GM23338 (cell line): ENCODE data around the gene MRGPRE. TPM values are rescaled to one million over a fixed set of nuclear protein-coding genes. Genes with fewer than 3 reads are reported as not detected.
A peak's percentile ranks its signal among the peaks of the same experiment; 100 is the strongest.

Experiments used
- ATAC-seq: fragments of 200-7000 bp; cut with Tn5 transposase; 3 replicates; pipeline ENCODE4 v1.9.1; 2020
- DNase-seq: peaks from one replicate; pipeline ENCODE4 v3.0.0-alpha.2; 2015; ENCODE audit warnings: low spot score
- H2AFZ ChIP-seq: fragments of 200-600 bp; sonication (generic); 2 replicates; pipeline ENCODE4 v1.8.0; 2016; ENCODE audit warnings: antibody characterized with exemption, mild to moderate bottlenecking, moderate library complexity
- H3F3A ChIP-seq: fragments of 200-600 bp; sonication (generic); replicated peaks from 2 replicates; pipeline ENCODE4 v1.8.0; 2017; ENCODE audit warnings: antibody characterized with exemption, mixed run types, low read depth
- H3K27ac ChIP-seq: fragments of 200-600 bp; sonication (generic); 2 replicates; pipeline ENCODE4 v1.6.1; 2016; ENCODE audit warnings: low read depth
- H3K27me3 ChIP-seq: fragments of 200-600 bp; sonication (generic); 2 replicates; pipeline ENCODE4 v1.8.0; 2016; ENCODE audit warnings: mild to moderate bottlenecking, mixed run types, moderate library complexity; ENCODE audit not compliant: insufficient read depth
- H3K36me3 ChIP-seq: fragments of 200-600 bp; sonication (generic); 2 replicates; pipeline ENCODE4 v1.8.0; 2016; ENCODE audit warnings: mild to moderate bottlenecking; ENCODE audit not compliant: insufficient read depth
- H3K4me1 ChIP-seq: fragments of 200-600 bp; sonication (generic); 2 replicates; pipeline ENCODE4 v1.8.0; 2016; ENCODE audit warnings: mild to moderate bottlenecking, moderate library complexity; ENCODE audit not compliant: insufficient read depth
- H3K4me2 ChIP-seq: fragments of 200-600 bp; sonication (generic); 2 replicates; pipeline ENCODE4 v1.7.1; 2017; ENCODE audit warnings: mixed run types
- H3K4me3 ChIP-seq: fragments of 200-600 bp; sonication (generic); 2 replicates; pipeline ENCODE4 v1.6.1; 2016; ENCODE audit warnings: mixed run types
- H3K79me2 ChIP-seq: fragments of 200-600 bp; sonication (generic); replicated peaks from 2 replicates; pipeline ENCODE4 v1.8.0; 2017; ENCODE audit warnings: mild to moderate bottlenecking; ENCODE audit not compliant: insufficient read depth
- H3K9me2 ChIP-seq: fragments of 200-600 bp; sonication (generic); 2 replicates; pipeline ENCODE4 v1.8.0; 2017; ENCODE audit not compliant: insufficient read depth
- H4K20me1 ChIP-seq: fragments of 200-600 bp; sonication (generic); replicated peaks from 2 replicates; pipeline ENCODE4 v1.8.0; 2017; ENCODE audit warnings: mild to moderate bottlenecking; ENCODE audit not compliant: insufficient read depth
- H3K27ac Mint-ChIP-seq: 2 replicates; pipeline ENCODE4 v1.8.0; 2020; ENCODE audit warnings: inconsistent platforms, mild to moderate bottlenecking, moderate library complexity, mixed read lengths
- H3K27me3 Mint-ChIP-seq: 3 replicates; pipeline ENCODE4 v1.8.0; 2022; ENCODE audit warnings: low read depth, mild to moderate bottlenecking, moderate library complexity, mixed read lengths, inconsistent platforms; ENCODE audit not compliant: insufficient read depth, poor library complexity
- H3K36me3 Mint-ChIP-seq: 3 replicates; pipeline ENCODE4 v1.8.0; 2021; ENCODE audit warnings: low read depth, mild to moderate bottlenecking, inconsistent platforms, moderate library complexity, mixed read lengths
- H3K4me1 Mint-ChIP-seq: 3 replicates; pipeline ENCODE4 v1.8.0; 2020; ENCODE audit warnings: mild to moderate bottlenecking, inconsistent platforms, mixed read lengths
- H3K4me3 Mint-ChIP-seq: 3 replicates; pipeline ENCODE4 v1.8.0; 2021; ENCODE audit warnings: moderate library complexity, mild to moderate bottlenecking, inconsistent platforms, mixed read lengths
- H3K9me3 Mint-ChIP-seq: 3 replicates; pipeline ENCODE4 v1.8.0; 2020; ENCODE audit warnings: moderate library complexity, mild to moderate bottlenecking, inconsistent platforms, mixed read lengths
- EZH2 ChIP-seq: fragments of 200-600 bp; sonication (generic); IDR thresholded peaks from one replicate; pipeline ENCODE4 v1.8.0; 2017; ENCODE audit warnings: antibody characterized with exemption, mild to moderate bottlenecking, low read depth; ENCODE audit not compliant: unreplicated experiment
- EZH2phosphoT487 ChIP-seq: fragments of 200-600 bp; sonication (generic); IDR thresholded peaks from one replicate; pipeline ENCODE4 v1.8.1; 2018; ENCODE audit warnings: antibody characterized with exemption; ENCODE audit not compliant: unreplicated experiment
- JUNB ChIP-seq: IDR thresholded peaks from one replicate; pipeline ENCODE4 v1.6.1; 2016; ENCODE audit warnings: antibody characterized with exemption; ENCODE audit not compliant: unreplicated experiment
- NANOG ChIP-seq: IDR thresholded peaks from 2 replicates; pipeline ENCODE4 v1.6.1; 2016; ENCODE audit warnings: antibody characterized with exemption, borderline replicate concordance
- STAT1 ChIP-seq: IDR thresholded peaks from one replicate; pipeline ENCODE4 v1.6.1; 2016; ENCODE audit warnings: antibody characterized with exemption; ENCODE audit not compliant: unreplicated experiment
- ZNF462 ChIP-seq: fragments of 250-450 bp; sonication (Bioruptor Pico); IDR thresholded peaks from 2 replicates; pipeline ENCODE4 v1.5.0; 2020; ENCODE audit warnings: mild to moderate bottlenecking, moderate library complexity
- polyA plus RNA-seq: library from polyadenylated mRNA; unstranded; fragments of >200 nt; fragmentation: Nextera tagmentation; extraction: Ambion mirVana; gene quantifications from 2 replicates; pipeline ENCODE4 v1.2.1, GENCODE V29; 2016
- total RNA-seq: library from RNA; depleted of rRNA; stranded (reverse); fragments of >200 nt; shearing (Covaris generic); gene quantifications from 2 replicates; pipeline ENCODE4 v1.2.3, GENCODE V29; 2014
- TF ChIP-seq, protein P1 (sequence below), 2 experiments: fragments of 200-600 bp in 1 of 2; sonication (generic) in 1 of 2; conservative IDR thresholded peaks; 2 replicates each; pipeline versions ENCODE4 v1.5.1 to v1.6.1; 2016 to 2017; ENCODE audit warnings: antibody characterized with exemption in 2 of 2, low read depth in 2 of 2, mild to moderate bottlenecking in 2 of 2, moderate library complexity in 1 of 2
- TF ChIP-seq, protein P2 (sequence below): IDR thresholded peaks from one replicate; pipeline ENCODE4 v1.6.1; 2018; ENCODE audit warnings: antibody characterized with exemption; ENCODE audit not compliant: unreplicated experiment

Gene MRGPRE
- total and polyA plus RNA-seq, 2 experiments from 2014 or later: not detected

GRCh38 chr11:3224401-3225057 is 7.7 kb downstream of the MRGPRE start:
- Mint-ChIP-seq H3K27ac (no peak overlapping the region), H3K27me3 (peaks cover 14% of the 10 kb centered on the region), H3K4me1 (peaks cover 20% of the 10 kb centered on the region; the same call in 2 of the 3 replicates), H3K4me3 (no peak overlapping the region), H3K9me3 (no peaks in the 10 kb centered on the region), H3K36me3 (no peaks in the 10 kb centered on the region)
- no peak overlapping the region for H2AFZ ChIP-seq
- no peak for DNase-seq
- H3K27ac ChIP-seq: no peak overlapping the region
- TF ChIP-seq EZH2 (no peak), NANOG (no peak)
- TF ChIP-seq, protein P1, sequence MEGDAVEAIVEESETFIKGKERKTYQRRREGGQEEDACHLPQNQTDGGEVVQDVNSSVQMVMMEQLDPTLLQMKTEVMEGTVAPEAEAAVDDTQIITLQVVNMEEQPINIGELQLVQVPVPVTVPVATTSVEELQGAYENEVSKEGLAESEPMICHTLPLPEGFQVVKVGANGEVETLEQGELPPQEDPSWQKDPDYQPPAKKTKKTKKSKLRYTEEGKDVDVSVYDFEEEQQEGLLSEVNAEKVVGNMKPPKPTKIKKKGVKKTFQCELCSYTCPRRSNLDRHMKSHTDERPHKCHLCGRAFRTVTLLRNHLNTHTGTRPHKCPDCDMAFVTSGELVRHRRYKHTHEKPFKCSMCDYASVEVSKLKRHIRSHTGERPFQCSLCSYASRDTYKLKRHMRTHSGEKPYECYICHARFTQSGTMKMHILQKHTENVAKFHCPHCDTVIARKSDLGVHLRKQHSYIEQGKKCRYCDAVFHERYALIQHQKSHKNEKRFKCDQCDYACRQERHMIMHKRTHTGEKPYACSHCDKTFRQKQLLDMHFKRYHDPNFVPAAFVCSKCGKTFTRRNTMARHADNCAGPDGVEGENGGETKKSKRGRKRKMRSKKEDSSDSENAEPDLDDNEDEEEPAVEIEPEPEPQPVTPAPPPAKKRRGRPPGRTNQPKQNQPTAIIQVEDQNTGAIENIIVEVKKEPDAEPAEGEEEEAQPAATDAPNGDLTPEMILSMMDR (conservative IDR thresholded peaks at IDR 0.05; ENCODE audit: low read depth in 2 of 2): peak in 1 of 2 experiments; percentile 39; a peak in 2 of 4 replicates
- ATAC-seq: peak; percentile 53
- H3F3A ChIP-seq: no peaks in the 10 kb centered on the region
- H3K4me2 ChIP-seq: no peak overlapping the region
- no peak overlapping the region for H3K4me3 ChIP-seq
- no peaks in the 10 kb centered on the region for H3K9me2 ChIP-seq
- H3K36me3 ChIP-seq: no peaks in the 10 kb centered on the region
- no peaks in the 10 kb centered on the region for H3K27me3 ChIP-seq
- no peaks in the 10 kb centered on the region for H3K79me2 ChIP-seq
- peaks cover 9% of the 10 kb centered on the region; the same call in 1 of the 2 replicates for H3K4me1 ChIP-seq
- H4K20me1 ChIP-seq: no peaks in the 10 kb centered on the region

DNA sequence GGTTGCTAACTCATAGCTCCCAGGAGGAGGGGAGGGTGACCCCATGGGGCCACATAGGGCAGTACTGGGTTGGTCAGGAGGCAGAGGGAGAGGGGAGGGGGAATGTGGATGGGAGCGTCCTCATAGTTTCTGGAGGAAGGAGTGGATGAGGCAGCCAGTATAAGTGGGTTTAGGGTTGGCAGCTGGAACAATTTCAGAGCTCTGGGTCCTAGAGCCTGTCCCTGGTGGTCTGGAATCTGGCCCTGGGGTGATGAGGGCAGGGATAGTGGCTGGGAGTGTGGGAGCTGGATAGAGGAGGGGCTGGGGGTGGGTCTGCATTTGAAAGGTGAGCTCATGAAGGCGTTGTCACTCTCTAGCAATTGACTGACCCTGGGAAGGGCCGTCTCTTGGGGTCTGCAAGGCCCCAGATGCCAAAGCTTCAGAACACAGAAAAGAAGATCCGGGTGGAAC is 8.3 kb downstream of the MRGPRE start:
- ATAC-seq (peak; percentile 52), DNase-seq (peak; percentile 25)
- no peak for TF ChIP-seq JUNB
- TF ChIP-seq STAT1: no peak
- TF ChIP-seq ZNF462: no peak
- TF ChIP-seq EZH2phosphoT487: no peak
- TF ChIP-seq, protein P2, sequence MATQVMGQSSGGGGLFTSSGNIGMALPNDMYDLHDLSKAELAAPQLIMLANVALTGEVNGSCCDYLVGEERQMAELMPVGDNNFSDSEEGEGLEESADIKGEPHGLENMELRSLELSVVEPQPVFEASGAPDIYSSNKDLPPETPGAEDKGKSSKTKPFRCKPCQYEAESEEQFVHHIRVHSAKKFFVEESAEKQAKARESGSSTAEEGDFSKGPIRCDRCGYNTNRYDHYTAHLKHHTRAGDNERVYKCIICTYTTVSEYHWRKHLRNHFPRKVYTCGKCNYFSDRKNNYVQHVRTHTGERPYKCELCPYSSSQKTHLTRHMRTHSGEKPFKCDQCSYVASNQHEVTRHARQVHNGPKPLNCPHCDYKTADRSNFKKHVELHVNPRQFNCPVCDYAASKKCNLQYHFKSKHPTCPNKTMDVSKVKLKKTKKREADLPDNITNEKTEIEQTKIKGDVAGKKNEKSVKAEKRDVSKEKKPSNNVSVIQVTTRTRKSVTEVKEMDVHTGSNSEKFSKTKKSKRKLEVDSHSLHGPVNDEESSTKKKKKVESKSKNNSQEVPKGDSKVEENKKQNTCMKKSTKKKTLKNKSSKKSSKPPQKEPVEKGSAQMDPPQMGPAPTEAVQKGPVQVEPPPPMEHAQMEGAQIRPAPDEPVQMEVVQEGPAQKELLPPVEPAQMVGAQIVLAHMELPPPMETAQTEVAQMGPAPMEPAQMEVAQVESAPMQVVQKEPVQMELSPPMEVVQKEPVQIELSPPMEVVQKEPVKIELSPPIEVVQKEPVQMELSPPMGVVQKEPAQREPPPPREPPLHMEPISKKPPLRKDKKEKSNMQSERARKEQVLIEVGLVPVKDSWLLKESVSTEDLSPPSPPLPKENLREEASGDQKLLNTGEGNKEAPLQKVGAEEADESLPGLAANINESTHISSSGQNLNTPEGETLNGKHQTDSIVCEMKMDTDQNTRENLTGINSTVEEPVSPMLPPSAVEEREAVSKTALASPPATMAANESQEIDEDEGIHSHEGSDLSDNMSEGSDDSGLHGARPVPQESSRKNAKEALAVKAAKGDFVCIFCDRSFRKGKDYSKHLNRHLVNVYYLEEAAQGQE: no peak
- no peak for TF ChIP-seq NANOG
- no peaks in the 10 kb centered on the region for H4K20me1 ChIP-seq
- H3K4me1 ChIP-seq: peaks cover 9% of the 10 kb centered on the region; the same call in 1 of the 2 replicates
- no peak overlapping the region for H3K4me3 Mint-ChIP-seq
- H3K27me3 ChIP-seq: no peaks in the 10 kb centered on the region
- H2AFZ ChIP-seq: no peak overlapping the region
- no peak overlapping the region for H3K27ac ChIP-seq
- H3K9me3 Mint-ChIP-seq: no peaks in the 10 kb centered on the region
- no peak overlapping the region for H3K4me3 ChIP-seq
- no peaks in the 10 kb centered on the region for H3K36me3 ChIP-seq
- H3K79me2 ChIP-seq: no peaks in the 10 kb centered on the region
- H3K27me3 Mint-ChIP-seq: peaks cover 14% of the 10 kb centered on the region
- H3K9me2 ChIP-seq: no peaks in the 10 kb centered on the region
- peaks cover 20% of the 10 kb centered on the region; the same call in 2 of the 3 replicates for H3K4me1 Mint-ChIP-seq
- no peaks in the 10 kb centered on the region for H3F3A ChIP-seq
- H3K27ac Mint-ChIP-seq: no peak overlapping the region
- H3K4me2 ChIP-seq: no peak overlapping the region
- no peaks in the 10 kb centered on the region for H3K36me3 Mint-ChIP-seq
